ENCODE measurements around the gene BASP1.
A peak's percentile ranks its signal among the peaks of the same experiment; 100 is the strongest.

BASP1 gene

GRCh38 chr5:17295671-17296070 is 78.2 kb downstream of the BASP1 start:
- no peak for TF ChIP-seq TCF4 (CRISPR knock-in tag; IDR thresholded peaks at IDR 0.05; ENCODE audit: borderline replicate concordance)
- no peak for TF ChIP-seq ZFP3 (CRISPR knock-in tag; IDR thresholded peaks at IDR 0.05)
- TF ChIP-seq OSR1 (CRISPR knock-in tag; IDR thresholded peaks at IDR 0.05) = no peak
- no peak for TF ChIP-seq PATZ1 (CRISPR knock-in tag; IDR thresholded peaks at IDR 0.05; ENCODE audit: borderline replicate concordance)
- TF ChIP-seq ISL1 (CRISPR knock-in tag; IDR thresholded peaks at IDR 0.05) = no peak
- TF ChIP-seq GLIS3 (CRISPR knock-in tag; IDR thresholded peaks at IDR 0.05) = no peak
- TF ChIP-seq RARB (CRISPR knock-in tag; IDR thresholded peaks at IDR 0.05) = no peak
- TF ChIP-seq ESRRG (CRISPR knock-in tag; IDR thresholded peaks at IDR 0.05) = no peak
- TF ChIP-seq SNAI2 (CRISPR knock-in tag; IDR thresholded peaks at IDR 0.05) = no peak
- TF ChIP-seq ARNTL (CRISPR knock-in tag; IDR thresholded peaks at IDR 0.05; ENCODE audit: borderline replicate concordance, low read depth) = no peak
- no peak for TF ChIP-seq POU6F1 (CRISPR knock-in tag; IDR thresholded peaks at IDR 0.05; ENCODE audit: borderline replicate concordance, low read depth)
- no peak for TF ChIP-seq ZC3H10 (CRISPR knock-in tag; IDR thresholded peaks at IDR 0.05)
- TF ChIP-seq ZNF8 (CRISPR knock-in tag; IDR thresholded peaks at IDR 0.05) = no peak
- no peak for TF ChIP-seq ZNF70 (CRISPR knock-in tag; IDR thresholded peaks at IDR 0.05)
- TF ChIP-seq CSRNP3 (CRISPR knock-in tag; IDR thresholded peaks at IDR 0.05) = no peak
- no peak for TF ChIP-seq TOX (CRISPR knock-in tag; IDR thresholded peaks at IDR 0.05; ENCODE audit: borderline replicate concordance)
- ATAC-seq = no peak

GRCh38 chr5:17302106-17302505 is 84.7 kb downstream of the BASP1 start:
- TF ChIP-seq ZNF70 (CRISPR knock-in tag; IDR thresholded peaks at IDR 0.05) (no peak), ZNF8 (CRISPR knock-in tag; IDR thresholded peaks at IDR 0.05) (no peak), RARB (CRISPR knock-in tag; IDR thresholded peaks at IDR 0.05) (no peak), GLIS3 (CRISPR knock-in tag; IDR thresholded peaks at IDR 0.05) (no peak), PATZ1 (CRISPR knock-in tag; IDR thresholded peaks at IDR 0.05; ENCODE audit: borderline replicate concordance) (no peak), ARNTL (CRISPR knock-in tag; IDR thresholded peaks at IDR 0.05; ENCODE audit: borderline replicate concordance, low read depth) (no peak), ZC3H10 (CRISPR knock-in tag; IDR thresholded peaks at IDR 0.05) (no peak), TOX (CRISPR knock-in tag; IDR thresholded peaks at IDR 0.05; ENCODE audit: borderline replicate concordance) (no peak), SNAI2 (CRISPR knock-in tag; IDR thresholded peaks at IDR 0.05) (no peak), CSDC2 (CRISPR knock-in tag; IDR thresholded peaks at IDR 0.05) (no peak), PPARA (CRISPR knock-in tag; IDR thresholded peaks at IDR 0.05; ENCODE audit: borderline replicate concordance) (no peak), ESRRG (CRISPR knock-in tag; IDR thresholded peaks at IDR 0.05) (no peak), POU6F1 (CRISPR knock-in tag; IDR thresholded peaks at IDR 0.05; ENCODE audit: borderline replicate concordance, low read depth) (no peak), ISL1 (CRISPR knock-in tag; IDR thresholded peaks at IDR 0.05) (no peak), TCF4 (CRISPR knock-in tag; IDR thresholded peaks at IDR 0.05; ENCODE audit: borderline replicate concordance) (no peak)
- no peak for ATAC-seq

GRCh38 chr5:17302604-17303003 is 85.2 kb downstream of the BASP1 start:
- TF ChIP-seq ZNF565 (CRISPR knock-in tag; conservative IDR thresholded peaks at IDR 0.05; ENCODE audit: low read depth) = no peak
- peak; percentile 12; the same call in 1 of the 2 replicates for TF ChIP-seq ISL1 (CRISPR knock-in tag; IDR thresholded peaks at IDR 0.05)
- no peak for ATAC-seq

GRCh38 chr5:17304282-17304681 is 86.9 kb downstream of the BASP1 start:
- no peak; the same call in 2 of the 3 replicates for ATAC-seq
- no peak for TF ChIP-seq ZFP3 (CRISPR knock-in tag; IDR thresholded peaks at IDR 0.05)
- TF ChIP-seq POU6F1 (CRISPR knock-in tag; IDR thresholded peaks at IDR 0.05; ENCODE audit: borderline replicate concordance, low read depth) = no peak
- TF ChIP-seq CSRNP3 (CRISPR knock-in tag; IDR thresholded peaks at IDR 0.05) = no peak
- TF ChIP-seq ZNF8 (CRISPR knock-in tag; IDR thresholded peaks at IDR 0.05) = no peak
- no peak for TF ChIP-seq PATZ1 (CRISPR knock-in tag; IDR thresholded peaks at IDR 0.05; ENCODE audit: borderline replicate concordance)
- no peak for TF ChIP-seq ZNF70 (CRISPR knock-in tag; IDR thresholded peaks at IDR 0.05)
- no peak for TF ChIP-seq SNAI2 (CRISPR knock-in tag; IDR thresholded peaks at IDR 0.05)
- TF ChIP-seq CSDC2 (CRISPR knock-in tag; IDR thresholded peaks at IDR 0.05) = no peak
- TF ChIP-seq PPARA (CRISPR knock-in tag; IDR thresholded peaks at IDR 0.05; ENCODE audit: borderline replicate concordance) = no peak
- no peak for TF ChIP-seq ARNTL (CRISPR knock-in tag; IDR thresholded peaks at IDR 0.05; ENCODE audit: borderline replicate concordance, low read depth)
- no peak for TF ChIP-seq OSR1 (CRISPR knock-in tag; IDR thresholded peaks at IDR 0.05)
